HG02623 (cell line): ENCODE data around the gene SLC16A12.
"Not testable (repeated sequence)": the region's sequence is repeated elsewhere in the genome, so short reads cannot be mapped to it uniquely, and the experiment has no call there.

ENCODE experiments used
- ATAC-seq: cut with Tn5 transposase; IDR thresholded peaks from one replicate; pipeline ENCODE4 v1.9.1; 2021; ENCODE audit warnings: moderate library complexity; ENCODE audit not compliant: unreplicated experiment

SLC16A12 gene

GRCh38 chr10:89393898-89394297, 141.5 kb downstream of the SLC16A12 start:
- ATAC-seq: no peak

GRCh38 chr10:89392974-89393373, 142.4 kb downstream of the SLC16A12 start:
- ATAC-seq: no peak

GRCh38 chr10:89391907-89392756, 143.3 kb downstream of the SLC16A12 start, which contains the start of gene IFIT1:
IFIT1 (plus strand) TSS chr10:89392623; CDS start chr10:89392713, 90 bp downstream.
- ATAC-seq: no peak

GRCh38 chr10:89391226-89391576, 144.2 kb downstream of the SLC16A12 start:
- ATAC-seq: not testable (repeated sequence)

- ATAC-seq: no peak
These were observed 144.7 kb downstream of the SLC16A12 start for GRCh38 chr10:89390476-89391225.

GRCh38 chr10:89389254-89389653, 146.1 kb downstream of the SLC16A12 start:
- no peak for ATAC-seq

GRCh38 chr10:89388806-89389205, 146.6 kb downstream of the SLC16A12 start:
- no peak for ATAC-seq

- no peak for ATAC-seq
These were observed 150.7 kb downstream of the SLC16A12 start for GRCh38 chr10:89384474-89385340.

GRCh38 chr10:89382757-89383156, 152.6 kb downstream of the SLC16A12 start:
- no peak for ATAC-seq
